ENCODE data around the gene TEX53. TPM values are rescaled to one million over a fixed set of nuclear protein-coding genes. Genes with fewer than 3 reads are reported as not detected.

Gene TEX53
- total RNA-seq, 2 donors from 2014 or later, result not detected

DNA sequence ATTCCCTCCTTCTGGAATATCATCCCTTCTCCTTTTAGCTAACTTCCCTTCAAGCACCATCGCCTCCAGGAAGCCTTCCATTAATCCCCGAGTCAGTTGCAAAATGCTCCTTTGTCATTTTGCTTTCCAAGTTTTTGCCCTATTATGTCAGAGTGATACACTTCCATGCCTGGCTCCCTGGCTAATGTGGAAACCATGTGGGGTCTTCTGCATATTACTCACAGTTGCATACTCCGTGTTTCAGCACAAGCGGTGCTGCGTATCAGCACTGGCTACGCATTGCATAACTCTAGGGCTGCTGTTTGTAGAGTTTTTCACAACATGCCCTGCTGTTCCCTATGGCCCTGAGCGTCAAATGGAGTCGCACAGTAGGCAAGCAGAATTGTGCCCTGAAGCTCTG, 1.9 kb downstream of the TEX53 start:
- TF ChIP-seq, protein P1, sequence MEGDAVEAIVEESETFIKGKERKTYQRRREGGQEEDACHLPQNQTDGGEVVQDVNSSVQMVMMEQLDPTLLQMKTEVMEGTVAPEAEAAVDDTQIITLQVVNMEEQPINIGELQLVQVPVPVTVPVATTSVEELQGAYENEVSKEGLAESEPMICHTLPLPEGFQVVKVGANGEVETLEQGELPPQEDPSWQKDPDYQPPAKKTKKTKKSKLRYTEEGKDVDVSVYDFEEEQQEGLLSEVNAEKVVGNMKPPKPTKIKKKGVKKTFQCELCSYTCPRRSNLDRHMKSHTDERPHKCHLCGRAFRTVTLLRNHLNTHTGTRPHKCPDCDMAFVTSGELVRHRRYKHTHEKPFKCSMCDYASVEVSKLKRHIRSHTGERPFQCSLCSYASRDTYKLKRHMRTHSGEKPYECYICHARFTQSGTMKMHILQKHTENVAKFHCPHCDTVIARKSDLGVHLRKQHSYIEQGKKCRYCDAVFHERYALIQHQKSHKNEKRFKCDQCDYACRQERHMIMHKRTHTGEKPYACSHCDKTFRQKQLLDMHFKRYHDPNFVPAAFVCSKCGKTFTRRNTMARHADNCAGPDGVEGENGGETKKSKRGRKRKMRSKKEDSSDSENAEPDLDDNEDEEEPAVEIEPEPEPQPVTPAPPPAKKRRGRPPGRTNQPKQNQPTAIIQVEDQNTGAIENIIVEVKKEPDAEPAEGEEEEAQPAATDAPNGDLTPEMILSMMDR (IDR thresholded peaks at IDR 0.05), result no peak
- Histone ChIP-seq H3K36me3 (no peaks in the 10 kb centered on the region), H3K9me3 (no peaks in the 10 kb centered on the region), H3K27me3 (replicated peaks; ENCODE audit: insufficient read depth) (no peaks in the 10 kb centered on the region), H3K27ac (no peak overlapping the region), H3K4me3 (no peak overlapping the region), H3K4me1 (ENCODE audit: control insufficient read depth in 1 of 2, low read depth in 2 of 2) (no peaks in the 10 kb centered on the region)
- ATAC-seq (ENCODE audit: insufficient number of reproducible peaks, low FRiP score, low read depth), result no peak
- DNase-seq (ENCODE audit: low spot score), result no peak

DNA sequence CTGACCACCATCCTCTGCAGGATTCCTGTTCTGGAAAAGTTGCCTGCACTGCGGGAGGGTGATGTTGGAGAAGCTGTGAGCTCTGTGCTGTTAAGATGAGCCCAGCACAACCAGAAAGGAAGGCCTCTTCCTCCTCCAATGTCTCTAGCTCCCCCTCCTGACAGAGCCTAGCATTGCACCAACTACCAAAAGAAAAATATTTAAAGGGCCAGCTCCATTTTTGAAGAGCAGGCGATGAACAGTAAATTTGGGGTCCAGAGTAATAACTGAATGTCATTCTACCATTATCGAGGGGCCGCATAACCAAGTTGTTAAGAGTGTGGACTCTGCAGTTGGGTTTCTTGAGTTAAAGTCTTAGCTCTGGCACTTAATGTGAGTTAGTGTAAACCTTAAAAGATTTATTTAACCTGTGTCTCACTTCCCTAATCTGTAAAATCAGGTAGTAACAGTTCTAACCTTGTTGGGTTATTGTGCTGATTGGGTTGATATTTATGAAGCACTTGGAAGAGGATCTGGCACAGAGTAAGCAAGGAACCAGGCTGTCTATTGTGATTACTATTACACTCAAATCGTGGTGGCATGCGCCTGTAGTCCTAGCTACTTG, 3.9 kb downstream of the TEX53 start:
- no peaks in the 10 kb centered on the region for H3K36me3 ChIP-seq
- no peak overlapping the region for H3K27ac ChIP-seq
- TF ChIP-seq, protein P1 (IDR thresholded peaks at IDR 0.05), result peak; percentile 84
- no peaks in the 10 kb centered on the region for H3K9me3 ChIP-seq
- peak; percentile 32 for DNase-seq (ENCODE audit: low spot score)
- no peaks in the 10 kb centered on the region for H3K27me3 ChIP-seq (replicated peaks; ENCODE audit: insufficient read depth)
- no peak overlapping the region for H3K4me3 ChIP-seq
- ATAC-seq (ENCODE audit: insufficient number of reproducible peaks, low FRiP score, low read depth), result no peak
- H3K4me1 ChIP-seq (ENCODE audit: control insufficient read depth in 1 of 2, low read depth in 2 of 2), result no peaks in the 10 kb centered on the region

DNA sequence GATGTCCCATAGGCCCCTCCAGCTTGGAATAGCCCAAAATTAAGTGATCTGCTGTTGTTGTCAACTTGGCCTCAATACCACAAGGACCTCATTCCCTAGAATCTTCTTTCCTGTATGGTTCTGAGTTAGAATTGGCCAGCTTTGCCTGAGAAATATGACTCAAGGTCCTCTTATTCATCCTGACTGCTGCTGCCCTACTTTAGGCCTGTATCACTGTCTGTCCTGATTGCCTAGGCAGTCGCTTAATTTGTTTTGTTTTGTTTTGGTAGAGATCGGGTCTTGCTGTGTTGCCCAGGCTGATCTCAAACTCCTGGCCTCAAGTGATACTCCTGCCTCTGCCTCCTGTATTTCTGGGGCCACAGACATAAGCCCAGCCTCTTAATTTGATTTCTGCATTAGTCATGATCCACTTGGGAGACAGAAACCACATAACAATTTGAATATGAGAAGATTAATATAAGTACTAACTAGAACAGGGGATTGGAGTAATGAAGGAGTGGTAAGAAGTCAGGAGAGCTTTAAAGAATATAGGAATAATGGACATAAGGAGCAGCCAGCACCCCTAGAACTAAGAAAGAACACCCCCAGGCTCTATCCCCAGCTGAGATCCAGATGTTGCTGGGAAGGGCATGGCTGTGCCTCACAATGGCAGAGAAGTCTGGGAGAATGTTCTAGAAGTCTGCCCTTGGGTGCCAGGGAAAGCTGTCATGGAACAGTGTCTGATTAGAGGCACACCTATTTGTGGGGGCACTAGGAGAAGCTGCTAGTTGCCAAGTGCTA, 4.6 kb downstream of the TEX53 start:
- Histone ChIP-seq H3K27me3 (replicated peaks; ENCODE audit: insufficient read depth) (no peaks in the 10 kb centered on the region), H3K4me3 (no peak overlapping the region), H3K9me3 (no peaks in the 10 kb centered on the region), H3K36me3 (no peaks in the 10 kb centered on the region), H3K4me1 (ENCODE audit: control insufficient read depth in 1 of 2, low read depth in 2 of 2) (no peaks in the 10 kb centered on the region), H3K27ac (peak overlapping the region; percentile 5 to 10)
- TF ChIP-seq, protein P1 (IDR thresholded peaks at IDR 0.05), result no peak
- ATAC-seq (ENCODE audit: insufficient number of reproducible peaks, low FRiP score, low read depth) (no peak), DNase-seq (ENCODE audit: low spot score) (no peak)

DNA sequence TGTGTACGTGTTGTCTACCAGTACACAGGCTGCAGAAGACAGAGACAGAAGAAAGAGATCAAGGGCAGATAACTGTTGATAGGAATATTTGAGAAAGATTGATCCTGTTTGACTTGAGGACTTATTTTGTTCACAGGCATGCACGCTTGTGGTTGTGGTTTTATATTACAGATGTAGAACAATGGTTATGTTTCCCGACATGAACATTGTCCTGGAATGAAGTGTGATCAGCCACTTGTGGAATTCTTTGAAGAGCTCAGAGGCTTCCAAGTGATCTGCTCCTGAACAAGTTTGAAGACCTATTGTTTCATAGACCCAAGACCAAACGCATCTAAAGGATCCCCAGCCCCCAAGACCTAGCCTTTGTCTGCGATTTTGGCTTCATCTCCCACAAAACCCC, 13.7 kb downstream of the TEX53 start:
- Histone ChIP-seq H3K9me3 (no peaks in the 10 kb centered on the region), H3K4me3 (no peak overlapping the region), H3K27ac (no peak overlapping the region), H3K36me3 (peaks cover 31% of the 10 kb centered on the region), H3K27me3 (replicated peaks; ENCODE audit: insufficient read depth) (no peaks in the 10 kb centered on the region), H3K4me1 (ENCODE audit: control insufficient read depth in 1 of 2, low read depth in 2 of 2) (no peaks in the 10 kb centered on the region)
- DNase-seq (ENCODE audit: low spot score) (no peak), ATAC-seq (ENCODE audit: insufficient number of reproducible peaks, low FRiP score, low read depth) (no peak)
- TF ChIP-seq, protein P1 (IDR thresholded peaks at IDR 0.05), result no peak

DNA sequence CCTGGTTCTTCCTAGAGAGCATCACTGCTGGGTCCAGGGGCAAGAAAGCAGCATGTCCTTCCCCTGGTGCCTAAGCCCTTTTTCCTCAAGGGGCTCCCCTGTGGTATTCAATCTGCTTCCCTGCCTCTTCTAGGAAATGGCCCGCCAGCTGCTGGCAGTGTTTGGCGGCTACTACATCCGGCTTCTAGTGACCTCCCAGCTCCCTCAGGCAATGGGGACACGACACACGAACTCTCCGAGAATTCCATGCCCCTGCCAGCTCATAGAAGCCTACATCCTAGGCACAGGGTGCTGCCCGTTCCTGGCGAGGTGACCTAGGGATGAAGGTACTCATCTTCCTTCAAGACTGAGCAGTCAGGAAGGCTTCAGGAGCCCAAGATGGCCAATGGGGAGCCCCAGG, 14.6 kb downstream of the TEX53 start:
- peaks cover 39% of the 10 kb centered on the region for H3K36me3 ChIP-seq
- TF ChIP-seq, protein P1 (IDR thresholded peaks at IDR 0.05), result no peak
- no peak overlapping the region for H3K27ac ChIP-seq

More for the DNA sequence above, 14.6 kb downstream of the TEX53 start:
- H3K4me1 ChIP-seq (ENCODE audit: control insufficient read depth in 1 of 2, low read depth in 2 of 2), result no peaks in the 10 kb centered on the region
- DNase-seq (ENCODE audit: low spot score) (no peak), ATAC-seq (ENCODE audit: insufficient number of reproducible peaks, low FRiP score, low read depth) (no peak)
- H3K4me3 ChIP-seq, result no peak overlapping the region
- H3K9me3 ChIP-seq, result no peaks in the 10 kb centered on the region
- no peaks in the 10 kb centered on the region for H3K27me3 ChIP-seq (replicated peaks; ENCODE audit: insufficient read depth)

Data from thoracic aorta (tissue), 2 donors.